Astrocyte (in vitro differentiated cells and primary cell): ENCODE measurements around the gene HLA-DQB1.

Experiments used
- CTCF ChIP-seq: IDR thresholded peaks from 2 replicates; pipeline ENCODE4 v1.5.1; 2011; ENCODE audit warnings: low read depth, mild to moderate bottlenecking, inconsistent platforms, low read length, moderate library complexity; ENCODE audit not compliant: insufficient read depth
- EZH2 ChIP-seq: IDR thresholded peaks from 2 replicates; pipeline ENCODE4 v1.6.1; 2012; ENCODE audit warnings: mild to moderate bottlenecking, low read length, inconsistent platforms; ENCODE audit not compliant: insufficient read depth

GRCh38 chr6:32614366-32615081 is 51.9 kb downstream of the HLA-DQB1 start:
- TF ChIP-seq CTCF, result no peak
- TF ChIP-seq EZH2, result no peak
